Activated CD4-positive, alpha-beta T cell treated with anti-CD3 and anti-CD28 coated beads, Interleukin-10, Interleukin-2, amounts not matched to agents 100 ng/mL and 50 ng/mL, durations not matched to agents 16 hours and 8 hours (primary cell): ENCODE results near the gene FXR1.
"Not testable (repeated sequence)": the region's sequence is repeated elsewhere in the genome, so short reads cannot be mapped to it uniquely, and the experiment has no call there.

Source experiments
- DNase-seq: peaks from one replicate; pipeline ENCODE4 v3.0.0-alpha.2; 2020

The FXR1 gene

GRCh38 chr3:180912304-180913296, at the start of gene FXR1:
TSS of gene FXR1 (plus strand) at chr3:180912670. CDS start at chr3:180912686, 16 bp downstream.
- DNase-seq = peak; percentile 95

GRCh38 chr3:180870008-180870699, 42.3 kb upstream of the FXR1 start:
- DNase-seq = no peak

GRCh38 chr3:180871901-180872300, 40.6 kb upstream of the FXR1 start:
- no peak for DNase-seq

GRCh38 chr3:180872430-180872829, 40.0 kb upstream of the FXR1 start:
- DNase-seq = not testable (repeated sequence)

- DNase-seq = no peak
These were observed 37.3 kb upstream of the FXR1 start for GRCh38 chr3:180875124-180875698.

GRCh38 chr3:180881065-180881801, 31.2 kb upstream of the FXR1 start:
- no peak for DNase-seq

- DNase-seq = no peak
These were observed 30.4 kb upstream of the FXR1 start for GRCh38 chr3:180882115-180882514.

GRCh38 chr3:180888992-180889560, 23.4 kb upstream of the FXR1 start:
- DNase-seq = no peak

- DNase-seq = no peak
These were observed 13.9 kb upstream of the FXR1 start for GRCh38 chr3:180898572-180898971.

- DNase-seq = no peak
These were observed 2.9 kb upstream of the FXR1 start for GRCh38 chr3:180909369-180910127.

GRCh38 chr3:180910823-180911222, 1.6 kb upstream of the FXR1 start:
- DNase-seq = no peak

GRCh38 chr3:180911876-180912303, 580 bp upstream of the FXR1 start:
- DNase-seq = no peak

GRCh38 chr3:180913581-180914404, 1.3 kb downstream of the FXR1 start:
- DNase-seq = no peak

GRCh38 chr3:180918542-180918941, 6.1 kb downstream of the FXR1 start:
- no peak for DNase-seq

- no peak for DNase-seq
These were observed 9.8 kb downstream of the FXR1 start for GRCh38 chr3:180922242-180922641.

GRCh38 chr3:180923561-180923960, 11.1 kb downstream of the FXR1 start:
- no peak for DNase-seq

- no peak for DNase-seq
These were observed 14.1 kb downstream of the FXR1 start for GRCh38 chr3:180926526-180926925.

GRCh38 chr3:180929376-180929775, 16.9 kb downstream of the FXR1 start:
- no peak for DNase-seq

- no peak for DNase-seq
These were observed 18.1 kb downstream of the FXR1 start for GRCh38 chr3:180930526-180930925.

- DNase-seq = no peak
These were observed 20.3 kb downstream of the FXR1 start for GRCh38 chr3:180932819-180933218.

GRCh38 chr3:180934638-180935037, 22.2 kb downstream of the FXR1 start:
- DNase-seq = no peak
